HG02588 (cell line): ENCODE measurements around the gene GRK5.

ENCODE experiments used
- ATAC-seq: cut with Tn5 transposase; IDR thresholded peaks from one replicate; pipeline ENCODE4 v1.9.1; 2021; ENCODE audit warnings: mild to moderate bottlenecking, moderate library complexity; ENCODE audit not compliant: unreplicated experiment

GRK5 gene

GRCh38 chr10:119373294-119374102 lies 166.1 kb downstream of the GRK5 start:
- ATAC-seq = no peak

- ATAC-seq = no peak
Observed at GRCh38 chr10:119374236-119374635, 166.9 kb downstream of the GRK5 start.

- ATAC-seq = no peak
Observed at GRCh38 chr10:119375574-119376272, 168.4 kb downstream of the GRK5 start.

GRCh38 chr10:119377451-119377957 lies 170.1 kb downstream of the GRK5 start:
- no peak for ATAC-seq

- no peak for ATAC-seq
Observed at GRCh38 chr10:119377958-119378736, 170.8 kb downstream of the GRK5 start.

- ATAC-seq = no peak
Observed at GRCh38 chr10:119378737-119379067, 171.3 kb downstream of the GRK5 start.

GRCh38 chr10:119379466-119380071 lies 172.2 kb downstream of the GRK5 start:
- no peak for ATAC-seq

GRCh38 chr10:119383174-119383856 lies 175.9 kb downstream of the GRK5 start:
- ATAC-seq = no peak

GRCh38 chr10:119384127-119384526 lies 176.8 kb downstream of the GRK5 start:
- no peak for ATAC-seq

- ATAC-seq = no peak
Observed at GRCh38 chr10:119386666-119387065, 179.3 kb downstream of the GRK5 start.

- ATAC-seq = no peak
Observed at GRCh38 chr10:119388849-119389345, 181.5 kb downstream of the GRK5 start.

- ATAC-seq = no peak
Observed at GRCh38 chr10:119391440-119392251, 184.3 kb downstream of the GRK5 start.

- no peak for ATAC-seq
Observed at GRCh38 chr10:119393019-119393418, 185.6 kb downstream of the GRK5 start.

- no peak for ATAC-seq
Observed at GRCh38 chr10:119393421-119393820, 186.1 kb downstream of the GRK5 start.

GRCh38 chr10:119393845-119394244 lies 186.5 kb downstream of the GRK5 start:
- no peak for ATAC-seq

- ATAC-seq = no peak
Observed at GRCh38 chr10:119394657-119395279, 187.4 kb downstream of the GRK5 start.

GRCh38 chr10:119395280-119396007 lies 188.1 kb downstream of the GRK5 start:
- no peak for ATAC-seq

GRCh38 chr10:119396008-119396708 lies 188.8 kb downstream of the GRK5 start:
- no peak for ATAC-seq
